Astrocyte (in vitro differentiated cells and primary cell): ENCODE results near the gene CD180. TPM values are rescaled to one million over a fixed set of nuclear protein-coding genes. Genes with fewer than 3 reads are reported as not detected.

Experiments
- DNase-seq: peaks from one replicate; pipeline ENCODE4 v3.0.0-alpha.2; 2010; ENCODE audit warnings: low read depth
- FAIRE-seq: peaks from 2 replicates; lab custom pipeline; 2011; peaks lifted over from hg19 to GRCh38; lab: Jason Lieb, UNC
- H2AFZ ChIP-seq: 2 replicates; pipeline ENCODE4 v1.6.0; 2012; ENCODE audit warnings: low read depth, low read length, inconsistent platforms
- H3K27ac ChIP-seq: 2 replicates; pipeline ENCODE4 v1.5.1; 2011; ENCODE audit warnings: low read depth, low read length, inconsistent platforms
- H3K27me3 ChIP-seq: 2 replicates; pipeline ENCODE4 v1.6.0; 2011; ENCODE audit warnings: low read length, inconsistent platforms; ENCODE audit not compliant: insufficient read depth
- H3K36me3 ChIP-seq: 2 replicates; pipeline ENCODE4 v1.5.1; 2011; ENCODE audit warnings: low read length, inconsistent platforms; ENCODE audit not compliant: insufficient read depth
- H3K4me1 ChIP-seq: 2 replicates; pipeline ENCODE4 v1.5.1; 2011; ENCODE audit warnings: low read length, inconsistent platforms; ENCODE audit not compliant: insufficient read depth
- H3K4me2 ChIP-seq: 2 replicates; pipeline ENCODE4 v1.6.0; 2012; ENCODE audit warnings: low read length, inconsistent platforms
- H3K4me3 ChIP-seq: 2 replicates; pipeline ENCODE4 v1.5.1; 2011; ENCODE audit warnings: low read depth, mild to moderate bottlenecking, low read length, inconsistent platforms; ENCODE audit not compliant: insufficient read depth
- H3K79me2 ChIP-seq: 2 replicates; pipeline ENCODE4 v1.6.0; 2012; ENCODE audit warnings: mild to moderate bottlenecking, low read length, inconsistent platforms; ENCODE audit not compliant: insufficient read depth
- H3K9ac ChIP-seq: 2 replicates; pipeline ENCODE4 v1.6.0; 2012; ENCODE audit warnings: mild to moderate bottlenecking, low read length, inconsistent platforms
- H3K9me3 ChIP-seq: 2 replicates; pipeline ENCODE4 v1.5.1; 2012; ENCODE audit warnings: low read depth, mild to moderate bottlenecking, low read length, inconsistent platforms; ENCODE audit not compliant: insufficient read depth
- H4K20me1 ChIP-seq: 2 replicates; pipeline ENCODE4 v1.6.0; 2012; ENCODE audit warnings: low read length, inconsistent platforms; ENCODE audit not compliant: insufficient read depth
- H3K27ac Mint-ChIP-seq: one replicate; pipeline ENCODE4 v1.8.0; 2021; ENCODE audit warnings: mild to moderate bottlenecking, mixed read lengths; ENCODE audit not compliant: unreplicated experiment
- H3K27me3 Mint-ChIP-seq: one replicate; pipeline ENCODE4 v1.8.0; 2021; ENCODE audit warnings: low read depth, mixed read lengths; ENCODE audit not compliant: unreplicated experiment
- H3K36me3 Mint-ChIP-seq: one replicate; pipeline ENCODE4 v1.8.0; 2021; ENCODE audit warnings: low read depth, mixed read lengths; ENCODE audit not compliant: unreplicated experiment
- H3K4me1 Mint-ChIP-seq: one replicate; pipeline ENCODE4 v1.8.0; 2021; ENCODE audit warnings: low read depth, mixed read lengths; ENCODE audit not compliant: unreplicated experiment
- H3K4me3 Mint-ChIP-seq: one replicate; pipeline ENCODE4 v1.8.0; 2021; ENCODE audit warnings: mild to moderate bottlenecking, moderate library complexity, mixed read lengths; ENCODE audit not compliant: unreplicated experiment
- H3K9me3 Mint-ChIP-seq: one replicate; pipeline ENCODE4 v1.8.0; 2021; ENCODE audit warnings: mild to moderate bottlenecking, mixed read lengths; ENCODE audit not compliant: unreplicated experiment
- CTCF ChIP-seq: IDR thresholded peaks from 2 replicates; pipeline ENCODE4 v1.5.1; 2011; ENCODE audit warnings: low read depth, mild to moderate bottlenecking, inconsistent platforms, low read length, moderate library complexity; ENCODE audit not compliant: insufficient read depth
- EZH2 ChIP-seq: IDR thresholded peaks from 2 replicates; pipeline ENCODE4 v1.6.1; 2012; ENCODE audit warnings: mild to moderate bottlenecking, low read length, inconsistent platforms; ENCODE audit not compliant: insufficient read depth
- total RNA-seq: library from RNA; stranded (reverse); gene quantifications from 2 replicates; pipeline ENCODE4 v1.2.1, GENCODE V29; 2021

Gene CD180
- total RNA-seq, 1 donor from 2014 or later: not detected

- DNase-seq (no peak), FAIRE-seq (no peak)
- peaks cover 3% of the 10 kb centered on the region for H3K27me3 Mint-ChIP-seq
- no peak overlapping the region for H3K9ac ChIP-seq
- no peak overlapping the region for H3K27ac ChIP-seq
- H3K36me3 Mint-ChIP-seq: peaks cover 2% of the 10 kb centered on the region
- no peaks in the 10 kb centered on the region for H4K20me1 ChIP-seq
- H3K27ac Mint-ChIP-seq: no peak overlapping the region
- H3K4me3 Mint-ChIP-seq: no peak overlapping the region
- no peaks in the 10 kb centered on the region for H3K79me2 ChIP-seq
- no peak overlapping the region for H3K4me3 ChIP-seq
- TF ChIP-seq EZH2 (no peak), CTCF (no peak)
- H3K9me3 Mint-ChIP-seq: peaks cover 6% of the 10 kb centered on the region
- no peak overlapping the region for H3K4me2 ChIP-seq
- H3K27me3 ChIP-seq: no peaks in the 10 kb centered on the region
- no peak overlapping the region for H2AFZ ChIP-seq
- no peaks in the 10 kb centered on the region for H3K36me3 ChIP-seq
- peaks cover 2% of the 10 kb centered on the region for H3K4me1 Mint-ChIP-seq
- H3K4me1 ChIP-seq: peaks cover 3% of the 10 kb centered on the region
- no peaks in the 10 kb centered on the region for H3K9me3 ChIP-seq
These were observed 958 bp downstream of the CD180 start for GRCh38 chr5:67195406-67196275.

GRCh38 chr5:67194166-67194565, 2.4 kb downstream of the CD180 start:
- H3K36me3 ChIP-seq: no peaks in the 10 kb centered on the region
- no peak overlapping the region for H3K27ac Mint-ChIP-seq

More at GRCh38 chr5:67194166-67194565, 2.4 kb downstream of the CD180 start:
- H3K27me3 Mint-ChIP-seq: peaks cover 3% of the 10 kb centered on the region
- no peak overlapping the region for H3K4me2 ChIP-seq
- peaks cover 2% of the 10 kb centered on the region for H3K4me1 Mint-ChIP-seq
- no peak for TF ChIP-seq CTCF
- no peaks in the 10 kb centered on the region for H4K20me1 ChIP-seq
- no peaks in the 10 kb centered on the region for H3K27me3 ChIP-seq
- no peak overlapping the region for H3K9ac ChIP-seq
- no peaks in the 10 kb centered on the region for H3K9me3 ChIP-seq
- peaks cover 3% of the 10 kb centered on the region for H3K4me1 ChIP-seq
- no peak overlapping the region for H3K4me3 Mint-ChIP-seq
- DNase-seq (no peak), FAIRE-seq (no peak)
- H3K27ac ChIP-seq: no peak overlapping the region
- no peaks in the 10 kb centered on the region for H3K79me2 ChIP-seq
- no peak overlapping the region for H3K4me3 ChIP-seq
- no peak overlapping the region for H2AFZ ChIP-seq
- peaks cover 6% of the 10 kb centered on the region for H3K9me3 Mint-ChIP-seq
- H3K36me3 Mint-ChIP-seq: peaks cover 2% of the 10 kb centered on the region
